GM23248 (cell line): Measurements from ENCODE around the gene NOS1AP. TPM values are rescaled to one million over a fixed set of nuclear protein-coding genes. Genes with fewer than 3 reads are reported as not detected.

Experiments used
- DNase-seq: peaks from one replicate; pipeline ENCODE4 v3.0.0-alpha.2; 2015
- H2AFZ ChIP-seq: fragments of 200-600 bp; sonication (generic); 2 replicates; pipeline ENCODE4 v1.6.1; 2016; ENCODE audit warnings: antibody characterized with exemption
- H3F3A ChIP-seq: fragments of 200-600 bp; sonication (generic); 2 replicates; pipeline ENCODE4 v1.6.1; 2016; ENCODE audit warnings: mild to moderate bottlenecking, antibody characterized with exemption, mixed run types; ENCODE audit not compliant: insufficient read depth
- H3K27ac ChIP-seq: fragments of 200-600 bp; sonication (generic); 2 replicates; pipeline ENCODE4 v1.5.1; 2016; ENCODE audit warnings: mild to moderate bottlenecking
- H3K27me3 ChIP-seq: fragments of 200-600 bp; sonication (generic); replicated peaks from 2 replicates; pipeline ENCODE4 v1.6.1; 2016; ENCODE audit warnings: mild to moderate bottlenecking; ENCODE audit not compliant: insufficient read depth
- H3K36me3 ChIP-seq: fragments of 200-600 bp; sonication (generic); 2 replicates; pipeline ENCODE4 v1.6.1; 2016; ENCODE audit warnings: low read depth, mild to moderate bottlenecking
- H3K4me1 ChIP-seq: fragments of 200-600 bp; sonication (generic); 2 replicates; pipeline ENCODE4 v1.6.1; 2016; ENCODE audit warnings: mild to moderate bottlenecking; ENCODE audit not compliant: insufficient read depth
- H3K4me2 ChIP-seq: fragments of 200-600 bp; sonication (generic); one replicate; pipeline ENCODE4 v1.6.1; 2016; ENCODE audit warnings: mild to moderate bottlenecking; ENCODE audit not compliant: unreplicated experiment
- H3K4me3 ChIP-seq: fragments of 200-600 bp; sonication (generic); 2 replicates; pipeline ENCODE4 v1.5.1; 2016; ENCODE audit warnings: mild to moderate bottlenecking
- H3K79me2 ChIP-seq: fragments of 200-600 bp; sonication (generic); 2 replicates; pipeline ENCODE4 v1.6.1; 2016; ENCODE audit warnings: mild to moderate bottlenecking; ENCODE audit not compliant: insufficient read depth
- H3K9ac ChIP-seq: fragments of 200-600 bp; sonication (generic); 2 replicates; pipeline ENCODE4 v1.6.1; 2016; ENCODE audit warnings: mild to moderate bottlenecking
- H3K9me2 ChIP-seq: fragments of 200-600 bp; sonication (generic); 2 replicates; pipeline ENCODE4 v1.6.1; 2016; ENCODE audit warnings: mixed run types, mild to moderate bottlenecking, moderate library complexity; ENCODE audit not compliant: insufficient read depth
- H3K9me3 ChIP-seq: fragments of 200-600 bp; sonication (generic); one replicate; pipeline ENCODE4 v1.6.1; 2017; ENCODE audit warnings: low read depth
- H4K20me1 ChIP-seq: fragments of 200-600 bp; sonication (generic); 2 replicates; pipeline ENCODE4 v1.6.0; 2016; ENCODE audit not compliant: insufficient read depth
- EZH2 ChIP-seq: fragments of 200-600 bp; sonication (generic); IDR thresholded peaks from 2 replicates; pipeline ENCODE4 v1.6.1; 2018; ENCODE audit warnings: antibody characterized with exemption, mild to moderate bottlenecking; ENCODE audit not compliant: insufficient read depth, poor library complexity, severe bottlenecking
- EZH2phosphoT487 ChIP-seq: fragments of 200-600 bp; sonication (generic); IDR thresholded peaks from 2 replicates; pipeline ENCODE4 v1.6.1; 2018; ENCODE audit warnings: antibody characterized with exemption, moderate library complexity, mild to moderate bottlenecking, low read depth; ENCODE audit not compliant: insufficient read depth
- WGBS, 2 experiments: methylation state at CpG; one replicate each; pipeline ENCODE4 v1.1.6; 2015 to 2017; ENCODE audit warnings: low lambda C conversion rate in 2 of 2, low coverage in 1 of 2; ENCODE audit errors: missing lambda C conversion rate in 2 of 2; 5-methylcytosine and 5-hydroxymethylcytosine counted together
- in situ Hi-C: fragments of 300-500 bp; cut with MboI; formaldehyde crosslinking; loops from 2 replicates; pipeline ENCODE4 v1.15.0; 2020
- polyA plus RNA-seq: library from polyadenylated mRNA; unstranded; fragments of >200 nt; fragmentation: Nextera tagmentation; extraction: Ambion mirVana; gene quantifications from 2 replicates; pipeline ENCODE4 v1.2.1, GENCODE V29; 2016
- total RNA-seq: library from RNA; depleted of rRNA; stranded (reverse); fragments of >200 nt; shearing (Covaris generic); gene quantifications from 2 replicates; pipeline ENCODE4 v1.2.3, GENCODE V29; 2014

Gene NOS1AP
- total and polyA plus RNA-seq, 2 experiments from 2014 or later = 0.18 TPM; not detected in 1

- Histone ChIP-seq H3K79me2 (no peaks in the 10 kb centered on the region), H3K4me3 (no peak overlapping the region), H4K20me1 (no peaks in the 10 kb centered on the region), H3K36me3 (no peaks in the 10 kb centered on the region), H3F3A (0 out of 2 replicates have a peak, but pooled peaks cover 6% of the 10 kb centered on the region), H3K9me3 (no peaks in the 10 kb centered on the region), H3K4me1 (no peaks in the 10 kb centered on the region), H3K27ac (no peak overlapping the region), H3K9me2 (no peaks in the 10 kb centered on the region), H3K4me2 (no peak overlapping the region), H2AFZ (no peak overlapping the region), H3K27me3 (0 out of 2 replicates have a peak, but pooled peaks cover 5% of the 10 kb centered on the region), H3K9ac (no peak overlapping the region)
- in situ Hi-C loops = no loop called here
- no peak for DNase-seq
- WGBS, 2 experiments = 26 to 28% methylated on average over 5 of the region's 5 CpGs
- TF ChIP-seq EZH2phosphoT487 (no peak), EZH2 (no peak)
Measured at GRCh38 chr1:162222014-162222413, 152.5 kb downstream of the NOS1AP start.

GRCh38 chr1:162222730-162223129 is 153.2 kb downstream of the NOS1AP start:
- Histone ChIP-seq H3K9ac (no peak overlapping the region), H3K27me3 (0 out of 2 replicates have a peak, but pooled peaks cover 5% of the 10 kb centered on the region), H3F3A (0 out of 2 replicates have a peak, but pooled peaks cover 5% of the 10 kb centered on the region), H3K27ac (no peak overlapping the region), H3K4me1 (no peaks in the 10 kb centered on the region), H4K20me1 (no peaks in the 10 kb centered on the region), H3K4me2 (no peak overlapping the region), H2AFZ (no peak overlapping the region), H3K9me3 (no peaks in the 10 kb centered on the region), H3K4me3 (no peak overlapping the region), H3K36me3 (no peaks in the 10 kb centered on the region), H3K79me2 (no peaks in the 10 kb centered on the region), H3K9me2 (no peaks in the 10 kb centered on the region)
- 35 to 54% methylated on average over 2 of the region's 2 CpGs for WGBS, 2 experiments
- DNase-seq = no peak
- in situ Hi-C loops = no loop called here
- TF ChIP-seq EZH2 = no peak

- Histone ChIP-seq H3F3A (no peaks in the 10 kb centered on the region), H3K4me1 (no peaks in the 10 kb centered on the region), H3K9me3 (no peaks in the 10 kb centered on the region), H4K20me1 (no peaks in the 10 kb centered on the region), H3K27ac (no peak overlapping the region), H3K36me3 (no peaks in the 10 kb centered on the region), H3K4me2 (no peak overlapping the region), H3K27me3 (0 out of 2 replicates have a peak, but pooled peaks cover 5% of the 10 kb centered on the region), H3K9ac (no peak overlapping the region), H3K9me2 (no peaks in the 10 kb centered on the region), H3K79me2 (no peaks in the 10 kb centered on the region), H2AFZ (no peak overlapping the region), H3K4me3 (no peak overlapping the region)
- WGBS, 2 experiments = 76 to 87% methylated on average over 2 of the region's 2 CpGs
- TF ChIP-seq EZH2phosphoT487 (no peak), EZH2 (no peak)
- in situ Hi-C loops = no loop called here
- no peak for DNase-seq
Measured at GRCh38 chr1:162223488-162223887, 154.0 kb downstream of the NOS1AP start.

- no peak overlapping the region for H3K4me3 ChIP-seq
- H2AFZ ChIP-seq = no peak overlapping the region
- H3K36me3 ChIP-seq = no peaks in the 10 kb centered on the region
- H3K9ac ChIP-seq = no peak overlapping the region
- H4K20me1 ChIP-seq = no peaks in the 10 kb centered on the region
- H3K4me2 ChIP-seq = no peak overlapping the region
- no peaks in the 10 kb centered on the region for H3K9me3 ChIP-seq
- in situ Hi-C loops = no loop called here
- no peaks in the 10 kb centered on the region for H3K9me2 ChIP-seq
- H3K79me2 ChIP-seq = no peaks in the 10 kb centered on the region
- 0 out of 2 replicates have a peak, but pooled peaks cover 5% of the 10 kb centered on the region for H3K27me3 ChIP-seq
- no peaks in the 10 kb centered on the region for H3F3A ChIP-seq
- DNase-seq = no peak
- TF ChIP-seq EZH2 (no peak), EZH2phosphoT487 (no peak)
- no peaks in the 10 kb centered on the region for H3K4me1 ChIP-seq
- H3K27ac ChIP-seq = no peak overlapping the region
Measured at GRCh38 chr1:162224267-162224666, 154.8 kb downstream of the NOS1AP start.

GRCh38 chr1:162228586-162228985 is 159.1 kb downstream of the NOS1AP start:
- no peaks in the 10 kb centered on the region for H3F3A ChIP-seq
- H3K27ac ChIP-seq = no peak overlapping the region
- TF ChIP-seq EZH2phosphoT487 = no peak
- no peak for TF ChIP-seq EZH2
- no peak for DNase-seq
- H3K9ac ChIP-seq = no peak overlapping the region
- no peak overlapping the region for H3K4me3 ChIP-seq
- H3K79me2 ChIP-seq = no peaks in the 10 kb centered on the region
- 0 out of 2 replicates have a peak, but pooled peaks cover 5% of the 10 kb centered on the region for H3K27me3 ChIP-seq
- H3K36me3 ChIP-seq = no peaks in the 10 kb centered on the region
- no peak overlapping the region for H3K4me2 ChIP-seq
- H3K4me1 ChIP-seq = no peaks in the 10 kb centered on the region
- WGBS, 2 experiments = 58 to 63% methylated on average over 5 of the region's 5 CpGs
- no peak overlapping the region for H2AFZ ChIP-seq
- no peaks in the 10 kb centered on the region for H3K9me3 ChIP-seq
- no peaks in the 10 kb centered on the region for H4K20me1 ChIP-seq
- in situ Hi-C loops = no loop called here
- no peaks in the 10 kb centered on the region for H3K9me2 ChIP-seq
